IPS-18c (cell line): Measurements from ENCODE around the gene COX8A.

Experiments used
- H3K4me3 ChIP-seq: 2 replicates; pipeline ENCODE4 v1.7.0; 2013; ENCODE audit warnings: low read depth, mild to moderate bottlenecking, low read length, moderate library complexity; ENCODE audit not compliant: insufficient read depth
- H3K9me3 ChIP-seq: one replicate; pipeline ENCODE4 v1.6.1; 2013; ENCODE audit warnings: mild to moderate bottlenecking, low read length, moderate library complexity; ENCODE audit not compliant: control insufficient read depth, insufficient read depth

The COX8A gene, protein sequence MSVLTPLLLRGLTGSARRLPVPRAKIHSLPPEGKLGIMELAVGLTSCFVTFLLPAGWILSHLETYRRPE

DNA sequence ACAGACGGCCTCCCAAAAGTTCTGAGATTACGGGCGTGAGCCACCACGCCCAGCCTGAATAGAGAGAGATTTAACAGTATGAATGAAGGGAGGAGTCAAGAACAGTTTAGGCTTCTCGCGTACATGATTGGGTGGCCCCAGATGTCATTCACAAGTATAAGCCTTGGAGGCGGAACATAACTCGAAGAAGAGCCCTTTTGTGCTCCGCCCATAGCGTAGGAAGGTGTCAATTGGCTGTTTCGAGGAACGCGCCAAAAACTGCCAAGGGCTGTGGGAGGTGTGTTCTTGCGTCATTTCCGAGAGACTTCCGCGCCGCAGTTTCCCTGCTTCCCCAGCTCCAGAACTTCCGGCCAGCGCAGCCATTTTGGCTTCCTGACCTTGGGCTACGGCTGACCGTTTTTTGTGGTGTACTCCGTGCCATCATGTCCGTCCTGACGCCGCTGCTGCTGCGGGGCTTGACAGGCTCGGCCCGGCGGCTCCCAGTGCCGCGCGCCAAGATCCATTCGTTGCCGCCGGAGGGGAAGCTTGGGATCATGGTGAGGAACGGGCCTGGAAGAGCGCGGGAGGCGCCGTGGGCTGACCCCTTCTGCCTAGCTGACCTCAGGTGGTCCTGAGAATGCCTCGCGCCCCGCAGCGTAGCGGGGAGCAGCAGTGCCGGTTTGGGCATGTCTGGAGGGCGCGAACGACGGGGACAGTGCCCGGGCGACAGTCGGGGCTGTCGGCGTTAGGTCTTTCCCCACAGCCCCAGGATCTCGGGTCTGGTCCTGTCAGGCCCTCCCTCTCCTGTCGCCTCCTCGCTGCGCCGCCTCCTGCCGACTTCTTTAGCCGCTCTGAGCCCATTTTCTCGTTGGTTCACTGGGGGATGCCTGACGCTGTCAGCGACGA, at the start of gene COX8A:
Gene COX8A (plus strand): TSS at position 362 of the 885 bp plus-strand sequence. CDS start 61 bp downstream, at position 423.
- Histone ChIP-seq H3K4me3 (peak within 1 kb of the TSS; percentile 96), H3K9me3 (peaks cover 2% of the 10 kb centered on the region)

DNA sequence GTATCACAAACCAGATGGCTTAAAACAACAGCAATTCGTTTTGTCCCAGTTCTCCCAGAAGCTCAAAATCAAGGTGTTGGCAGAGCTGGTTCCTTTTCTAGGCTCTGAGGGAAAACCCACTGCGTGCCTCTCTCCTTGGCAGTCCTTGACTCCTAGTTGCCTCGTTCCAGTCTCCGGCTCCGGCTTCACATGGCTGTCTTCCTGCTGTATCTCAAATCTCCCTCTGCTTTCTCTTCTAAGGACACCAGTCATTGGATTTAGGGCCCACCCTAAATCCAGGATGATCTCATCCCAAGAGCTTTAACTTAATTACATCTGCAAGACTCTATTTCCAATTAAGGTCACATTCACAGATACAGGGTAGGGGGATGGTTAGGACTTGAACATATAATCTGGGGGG, 44.8 kb upstream of the COX8A start:
- H3K4me3 ChIP-seq = no peak overlapping the region
- H3K9me3 ChIP-seq = no peaks in the 10 kb centered on the region

DNA sequence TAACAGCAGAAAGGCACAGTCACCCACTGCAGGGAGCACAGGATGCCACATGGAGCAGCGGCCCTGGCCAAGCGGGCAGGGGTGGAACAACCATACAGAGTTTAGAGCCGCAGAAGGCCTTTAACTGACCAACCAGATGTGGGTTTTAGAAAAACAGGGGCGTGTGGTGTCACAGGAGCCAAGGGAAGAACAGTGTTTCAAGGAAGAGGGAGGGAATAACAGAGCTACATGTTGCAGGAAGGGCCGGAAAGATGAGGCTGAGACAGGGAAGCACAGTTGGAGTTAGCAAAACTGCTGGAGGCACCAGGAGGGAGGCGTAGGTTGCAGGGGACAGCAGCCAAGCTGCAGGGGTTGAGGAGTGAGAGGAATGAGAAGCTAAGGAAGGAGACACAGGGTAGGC, 43.4 kb upstream of the COX8A start:
- Histone ChIP-seq H3K4me3 (no peak overlapping the region), H3K9me3 (no peaks in the 10 kb centered on the region)

DNA sequence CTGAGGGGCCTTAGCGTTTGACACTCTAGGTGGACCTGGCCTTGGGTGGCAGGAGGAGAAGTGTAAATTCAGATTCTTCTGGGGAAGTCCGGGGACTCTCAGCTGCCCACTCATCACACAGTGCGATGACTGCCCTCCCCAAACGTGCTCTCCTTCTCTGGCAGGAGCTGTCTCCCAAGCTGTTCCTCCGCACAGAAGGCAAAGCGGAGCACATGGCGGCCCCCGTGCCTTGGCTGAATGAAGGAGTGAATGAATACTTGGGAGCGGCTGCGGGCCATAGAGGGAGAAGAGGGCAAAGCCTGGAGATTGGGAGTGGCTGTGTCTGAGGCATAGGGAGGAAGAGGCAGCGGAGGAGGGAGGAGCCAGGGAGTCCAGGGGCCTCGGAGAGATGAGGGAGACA, 42.5 kb upstream of the COX8A start:
- Histone ChIP-seq H3K4me3 (no peak overlapping the region), H3K9me3 (no peaks in the 10 kb centered on the region)

DNA sequence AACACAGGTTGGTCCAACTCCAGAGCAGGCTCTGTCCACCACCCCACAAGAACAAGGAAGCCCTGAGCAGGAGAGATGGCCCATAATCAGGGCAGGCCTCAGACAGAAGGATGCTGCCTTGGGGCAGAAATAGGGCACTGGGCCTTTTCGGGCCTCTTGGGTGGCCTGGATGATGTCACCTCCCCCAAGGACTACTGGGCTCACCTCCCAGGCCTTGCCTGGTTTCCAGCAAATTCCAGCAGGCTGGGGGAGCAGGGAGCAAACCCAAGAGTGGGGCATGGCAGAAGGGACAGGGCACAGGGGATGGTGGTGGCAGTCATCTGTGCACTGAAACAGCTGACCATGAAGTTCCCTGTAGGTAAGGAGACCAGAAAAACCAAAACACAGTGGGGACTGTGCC, 41.0 kb upstream of the COX8A start:
- Histone ChIP-seq H3K9me3 (no peaks in the 10 kb centered on the region), H3K4me3 (no peak overlapping the region)

DNA sequence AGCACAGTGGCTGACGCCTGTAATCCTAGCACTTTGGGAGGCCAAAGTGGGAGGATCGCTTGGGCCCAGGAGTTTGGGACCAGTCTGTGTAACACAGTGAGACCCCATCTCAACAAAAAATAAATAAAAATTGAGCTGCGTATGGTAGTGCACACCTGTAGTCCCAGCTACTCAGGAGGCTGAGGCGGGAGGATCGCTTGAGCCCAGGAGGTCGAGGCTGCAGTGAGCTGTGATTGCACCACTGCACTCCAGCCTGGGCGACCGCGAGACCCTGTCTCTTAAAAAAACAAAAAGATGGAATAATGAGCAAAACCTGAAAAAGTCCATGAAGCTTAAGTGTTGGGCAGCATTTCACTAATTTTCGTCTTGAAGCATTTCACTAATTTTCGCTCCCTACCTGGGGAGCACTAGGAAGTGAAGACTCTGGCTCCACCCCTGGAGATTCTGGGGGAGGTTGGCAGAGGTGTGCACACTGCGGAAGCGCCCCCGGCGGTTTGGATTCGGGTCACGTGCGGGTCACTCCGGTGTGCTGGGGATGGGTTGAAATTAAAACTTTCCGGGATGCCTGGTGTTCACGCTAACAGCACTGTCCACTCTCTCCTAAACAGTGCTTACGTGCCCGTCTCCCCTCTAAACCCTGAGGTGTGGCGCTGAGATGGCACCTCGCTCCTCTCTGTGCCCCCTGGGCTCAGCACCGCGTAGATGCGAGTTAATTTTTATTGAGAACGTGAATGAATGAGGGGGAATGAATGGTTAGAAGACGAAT, 36.5 kb upstream of the COX8A start:
- H3K4me3 ChIP-seq = peak overlapping the region; percentile 87
- no peaks in the 10 kb centered on the region for H3K9me3 ChIP-seq

DNA sequence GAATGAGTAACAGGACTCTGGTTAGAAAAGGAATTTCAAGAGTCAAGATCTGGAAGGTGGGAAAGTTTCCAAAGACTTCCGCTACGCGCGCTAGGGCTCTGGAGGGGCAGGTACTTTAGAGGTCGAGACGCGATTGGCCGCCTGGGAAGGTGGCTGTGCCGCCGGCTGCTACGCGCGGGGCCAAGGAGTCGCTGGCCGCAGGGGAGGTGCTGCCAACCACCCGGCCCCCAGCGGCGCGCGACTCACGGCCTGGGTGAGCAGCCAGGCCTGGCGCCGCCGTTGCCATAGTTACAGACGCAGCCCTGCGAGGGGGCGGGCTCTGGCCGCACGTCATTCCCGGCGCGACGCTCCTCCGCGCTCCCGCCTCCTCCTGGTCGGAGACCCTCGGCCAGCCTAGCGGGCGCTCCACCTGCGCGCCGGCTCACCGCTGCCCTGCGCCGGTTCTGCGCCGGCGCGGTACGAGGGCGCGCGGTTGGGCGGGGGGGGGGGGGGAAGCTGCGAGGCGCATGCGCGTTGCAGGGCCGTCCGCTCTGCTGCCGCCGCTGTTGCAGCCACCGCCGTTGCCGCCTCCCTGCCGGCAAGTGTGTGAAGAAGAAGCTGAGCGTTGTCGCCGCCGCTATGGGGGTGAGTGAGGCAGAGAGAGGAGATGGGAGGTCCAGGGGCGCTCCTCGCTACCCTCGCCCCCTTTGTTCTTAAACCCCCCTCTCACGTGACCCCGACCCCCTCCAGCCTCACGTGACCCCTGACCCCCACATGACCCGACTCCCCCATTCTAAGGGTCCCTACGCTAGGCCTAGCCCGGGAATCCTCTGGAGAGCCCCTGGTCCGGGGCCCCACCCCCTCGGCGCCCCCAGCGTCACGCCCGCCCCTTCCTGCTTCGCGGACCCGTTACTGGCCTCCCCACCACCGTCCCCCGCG, 35.7 kb upstream of the COX8A start, which contains the start of gene NAA40:
Gene NAA40 (plus strand): TSS at position 524 of the 918 bp plus-strand sequence. CDS start 95 bp downstream, at position 619.
- Histone ChIP-seq H3K4me3 (peak within 1 kb of the TSS; percentile 87), H3K9me3 (no peaks in the 10 kb centered on the region)

DNA sequence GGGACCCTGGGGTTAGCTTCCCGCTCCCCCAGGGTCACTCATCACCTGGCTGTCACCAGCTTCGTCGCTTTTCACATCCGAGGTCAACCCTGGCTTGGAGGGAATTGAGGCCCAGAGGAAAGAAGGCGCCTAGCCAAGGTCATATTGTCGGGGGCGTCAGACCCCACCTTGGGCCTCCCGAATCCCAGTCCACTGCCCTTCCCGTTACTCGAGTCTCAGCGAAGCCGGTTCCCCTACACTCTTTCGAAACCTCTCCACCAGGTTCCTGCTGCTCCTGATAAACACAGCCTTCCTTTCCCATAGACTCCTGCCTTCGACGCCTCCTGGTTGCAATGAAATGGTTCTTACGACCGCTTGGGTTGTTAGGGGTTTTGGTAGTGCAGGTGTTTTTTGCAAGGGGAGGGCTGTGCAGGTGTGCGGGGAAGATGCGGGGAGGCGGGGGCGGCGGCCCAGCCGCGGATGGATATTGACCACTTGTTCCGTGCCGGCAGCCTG, 35.0 kb upstream of the COX8A start:
- Histone ChIP-seq H3K9me3 (no peaks in the 10 kb centered on the region), H3K4me3 (peak overlapping the region; percentile 81)

DNA sequence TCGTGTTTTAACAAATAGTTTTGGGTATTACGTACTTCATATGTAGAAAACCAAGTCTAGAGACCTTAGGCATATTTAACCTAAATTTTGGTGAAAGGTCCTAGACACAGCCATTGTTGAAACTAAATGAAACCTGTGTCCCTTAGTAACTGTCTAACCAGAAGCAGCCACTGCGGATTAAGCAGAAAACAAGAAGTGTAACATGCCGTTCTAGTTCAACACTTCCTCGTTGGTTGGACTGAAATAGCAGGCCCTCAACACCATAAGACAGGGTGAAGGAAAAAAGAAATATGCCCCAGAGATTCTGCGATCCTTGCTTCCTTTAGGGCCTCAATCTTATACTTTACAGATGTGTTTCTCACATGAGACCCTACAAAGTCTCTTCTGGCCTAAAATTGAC, 33.6 kb upstream of the COX8A start:
- H3K9me3 ChIP-seq = no peaks in the 10 kb centered on the region
- no peak overlapping the region for H3K4me3 ChIP-seq

DNA sequence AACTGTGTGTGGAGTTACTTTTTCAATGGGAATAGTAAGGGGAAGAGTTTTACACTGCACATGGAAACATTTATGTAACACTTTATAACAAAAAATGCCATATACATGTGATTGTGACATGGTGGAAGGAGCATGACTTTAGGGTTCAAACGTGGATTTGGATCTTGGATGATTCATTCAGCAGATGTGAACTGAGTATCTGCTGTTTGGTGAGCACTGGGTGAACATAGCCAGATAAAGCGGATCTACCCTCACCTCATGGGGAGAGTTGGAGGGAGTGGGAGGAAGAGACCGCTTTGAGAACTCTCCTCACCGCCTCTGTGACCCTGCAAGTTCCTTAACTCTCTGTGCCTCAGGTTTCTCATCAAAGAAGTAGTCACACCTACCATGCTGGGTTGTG, 32.5 kb upstream of the COX8A start:
- H3K9me3 ChIP-seq = no peaks in the 10 kb centered on the region

DNA sequence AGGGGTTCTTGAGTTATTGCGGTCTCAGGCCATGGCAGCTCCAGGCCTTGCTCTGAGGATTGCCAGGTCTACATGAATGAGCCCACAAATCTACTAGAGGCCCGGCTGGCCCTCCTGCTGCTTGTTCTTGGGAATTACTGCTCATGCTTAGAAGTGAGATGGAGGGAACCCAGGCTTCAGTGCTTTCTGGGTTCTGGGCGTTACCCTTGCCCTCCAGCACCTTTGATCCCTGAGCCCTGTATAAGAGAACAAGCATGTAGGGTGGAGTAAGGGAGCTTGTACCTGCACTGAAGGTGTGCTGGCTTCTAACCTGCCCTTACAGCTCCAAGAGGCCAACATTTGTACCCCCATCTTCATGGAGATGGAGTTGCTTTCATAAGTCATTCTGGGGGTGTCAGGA, 31.6 kb upstream of the COX8A start:
- Histone ChIP-seq H3K9me3 (no peaks in the 10 kb centered on the region), H3K4me3 (no peak overlapping the region)

More for the DNA sequence above, 32.5 kb upstream of the COX8A start:
- H3K4me3 ChIP-seq = no peak overlapping the region

DNA sequence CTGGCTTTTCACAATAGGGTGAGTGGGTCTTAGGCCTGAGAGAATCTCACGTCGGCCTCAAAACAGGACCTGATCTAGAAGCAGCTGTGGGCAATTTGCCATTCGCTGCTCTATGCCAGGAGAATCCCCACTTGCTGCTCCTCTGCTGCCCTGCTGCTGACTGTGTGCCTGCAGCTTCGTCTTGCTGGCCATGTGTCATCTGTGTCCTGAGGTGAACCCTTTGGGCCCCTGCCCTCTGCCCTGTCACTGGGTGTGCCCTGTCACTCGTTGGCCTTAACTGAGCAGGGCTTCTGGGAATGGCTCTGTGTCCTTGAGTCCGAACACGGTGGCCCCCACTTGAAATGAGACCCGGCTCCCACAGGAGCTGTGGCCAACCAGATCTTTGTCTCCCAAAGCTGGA, 29.4 kb upstream of the COX8A start:
- H3K9me3 ChIP-seq = no peaks in the 10 kb centered on the region
- H3K4me3 ChIP-seq = no peak overlapping the region

DNA sequence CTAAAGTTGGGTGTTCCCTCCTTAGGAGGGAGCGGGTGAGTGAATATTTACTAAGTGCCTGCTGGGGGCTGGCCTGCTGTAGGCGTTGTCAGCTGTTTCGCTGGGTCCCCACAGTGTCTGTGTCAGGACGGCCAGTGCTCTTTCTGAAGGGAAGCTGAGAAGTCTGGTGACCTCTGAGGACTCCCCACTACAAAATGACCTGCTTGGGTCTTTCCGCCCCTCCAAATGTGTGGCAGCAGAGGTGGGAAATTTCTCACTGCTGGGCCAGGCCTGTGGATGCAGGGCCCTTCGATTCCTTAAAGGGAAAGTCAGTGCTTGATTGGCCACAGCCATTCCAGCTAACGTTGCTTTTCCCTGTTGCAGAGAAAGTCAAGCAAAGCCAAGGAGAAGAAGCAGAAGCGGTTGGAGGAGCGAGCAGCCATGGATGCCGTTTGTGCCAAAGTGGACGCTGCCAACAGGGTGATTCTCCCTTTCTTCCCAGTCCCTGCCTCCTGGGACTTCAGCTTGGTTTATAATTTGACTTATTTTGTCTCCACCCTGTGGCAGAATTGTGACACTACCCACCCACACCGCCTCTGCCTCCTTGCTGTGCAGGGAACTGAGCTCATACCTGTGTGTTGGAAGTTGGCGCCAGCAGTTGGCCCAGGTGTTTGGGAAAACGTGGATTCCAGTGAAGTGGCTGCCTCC, 28.8 kb upstream of the COX8A start:
- H3K9me3 ChIP-seq = no peaks in the 10 kb centered on the region
- no peak overlapping the region for H3K4me3 ChIP-seq

DNA sequence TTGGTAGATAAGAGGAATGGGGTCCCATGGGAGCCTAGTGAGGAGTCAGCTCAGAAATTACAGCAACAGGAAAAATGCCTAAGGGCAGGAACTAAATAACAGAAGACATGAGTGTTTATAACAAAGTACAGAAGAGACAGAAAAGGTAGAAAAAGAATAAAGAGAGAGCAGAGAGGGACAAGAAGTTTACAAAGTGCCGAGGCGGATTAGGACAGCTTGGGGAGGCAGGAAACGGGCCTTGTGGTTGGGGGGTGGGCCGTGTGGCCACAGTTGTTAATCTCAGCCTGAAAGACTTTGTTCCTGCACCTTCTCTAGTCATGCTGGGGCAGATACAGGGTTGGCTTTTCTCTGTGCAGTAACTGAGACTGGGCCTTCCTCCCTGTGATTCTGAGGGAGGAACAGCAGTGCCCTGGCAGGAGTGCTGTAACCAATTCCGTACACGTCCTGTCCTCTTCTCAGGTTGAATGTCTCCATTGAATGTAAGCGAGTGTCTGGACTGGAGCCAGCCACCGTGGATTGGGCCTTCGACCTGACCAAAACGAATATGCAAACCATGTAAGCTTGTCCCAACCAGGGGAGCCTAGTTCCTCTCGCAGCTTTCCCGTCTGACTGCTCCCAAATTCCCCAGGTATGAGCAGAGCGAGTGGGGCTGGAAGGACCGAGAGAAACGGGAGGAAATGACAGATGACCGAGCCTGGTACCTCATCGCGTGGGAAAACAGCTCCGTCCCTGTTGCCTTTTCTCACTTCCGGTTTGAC, 22.5 kb upstream of the COX8A start:
- no peaks in the 10 kb centered on the region for H3K9me3 ChIP-seq
- no peak overlapping the region for H3K4me3 ChIP-seq

DNA sequence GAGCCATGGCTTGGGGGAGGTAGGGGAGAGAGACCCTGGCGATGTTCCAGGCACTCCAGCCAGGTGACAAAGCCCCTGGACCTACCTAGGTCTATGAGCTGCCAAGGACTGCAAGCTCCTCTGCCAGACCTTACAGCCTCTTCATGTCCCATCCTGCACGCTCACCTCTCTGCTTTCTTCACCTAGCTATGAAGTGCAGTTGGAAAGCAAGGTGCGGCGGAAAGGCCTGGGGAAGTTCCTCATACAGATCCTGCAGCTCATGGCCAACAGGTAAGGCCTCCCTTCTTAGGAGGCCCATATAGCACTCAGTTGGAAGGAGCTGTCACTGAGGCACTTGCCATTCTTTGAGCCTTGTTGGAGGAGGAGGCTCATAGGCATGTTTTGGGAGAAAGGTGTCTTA, 21.9 kb upstream of the COX8A start:
- no peaks in the 10 kb centered on the region for H3K9me3 ChIP-seq
- H3K4me3 ChIP-seq = no peak overlapping the region

DNA sequence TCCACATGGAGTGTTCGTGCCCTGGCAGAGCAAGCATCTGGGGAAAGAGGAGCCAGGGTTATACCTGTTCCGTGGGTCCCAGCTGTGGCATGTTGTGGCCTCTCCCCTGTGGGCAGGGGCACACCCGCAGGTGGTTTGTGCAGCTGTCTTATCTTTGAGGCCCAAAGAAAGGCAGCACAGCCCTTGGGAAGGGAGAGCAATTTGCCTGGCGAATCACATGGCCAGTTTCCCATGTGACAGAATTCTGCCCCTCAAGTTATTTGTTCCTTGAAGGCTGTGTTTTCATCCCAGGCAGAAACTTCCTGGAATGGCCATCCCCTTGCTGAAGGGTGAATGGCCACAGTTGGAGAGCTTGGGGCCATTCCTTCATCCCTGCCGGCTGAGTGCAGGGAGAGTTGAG, 16.4 kb upstream of the COX8A start:
- Histone ChIP-seq H3K4me3 (no peak overlapping the region), H3K9me3 (no peaks in the 10 kb centered on the region)
